Thoracic aorta (tissue), 2 donors: ENCODE results near the gene L1CAM. TPM values are rescaled to one million over a fixed set of nuclear protein-coding genes. Genes with fewer than 3 reads are reported as not detected.
"Not testable (repeated sequence)": the region's sequence is repeated elsewhere in the genome, so short reads cannot be mapped to it uniquely, and the experiment has no call there.

Experiments
- ATAC-seq: fragments of 150-250 bp; one replicate; pipeline ENCODE4 v1.8.0; 2017; ENCODE audit warnings: low read depth; ENCODE audit not compliant: insufficient number of reproducible peaks, low FRiP score
- DNase-seq: peaks from one replicate; pipeline ENCODE4 v3.0.0-alpha.2; 2020; ENCODE audit warnings: low spot score
- H3K27ac ChIP-seq, 2 donors: fragments of 200-600 bp; sonication (generic); 1 replicate in 1 of 2; 2 replicates in 1 of 2; pipeline ENCODE4 v1.5.1; 2016; ENCODE audit warnings: mild to moderate bottlenecking in 2 of 2, moderate library complexity in 2 of 2
- H3K27me3 ChIP-seq: fragments of 200-600 bp; sonication (generic); replicated peaks from 2 replicates; pipeline ENCODE4 v1.6.0; 2016; ENCODE audit warnings: mild to moderate bottlenecking; ENCODE audit not compliant: insufficient read depth
- H3K36me3 ChIP-seq: fragments of 200-600 bp; sonication (generic); one replicate; pipeline ENCODE4 v1.5.1; 2016
- H3K4me1 ChIP-seq, 2 donors: fragments of 200-600 bp; sonication (generic); 1 replicate in 1 of 2; 2 replicates in 1 of 2; pipeline versions ENCODE4 v1.5.1 to v1.6.0; 2016; ENCODE audit warnings: low read depth in 2 of 2, mild to moderate bottlenecking in 1 of 2; ENCODE audit not compliant: control insufficient read depth in 1 of 2
- H3K4me3 ChIP-seq: fragments of 200-600 bp; sonication (generic); 2 replicates; pipeline ENCODE4 v1.5.1; 2016; ENCODE audit warnings: mild to moderate bottlenecking
- H3K9me3 ChIP-seq: fragments of 200-600 bp; sonication (generic); 2 replicates; pipeline ENCODE4 v1.5.1; 2016
- total RNA-seq, 2 donors: library from RNA; depleted of rRNA; stranded (reverse); fragments of >200 nt; gene quantifications; one replicate each; pipeline versions ENCODE4 v1.1.0 to v1.2.3, GENCODE V29; 2016
- TF ChIP-seq, protein P1 (sequence below): fragments of 200-600 bp; sonication (generic); IDR thresholded peaks from one replicate; pipeline ENCODE4 v1.5.1; 2019; ENCODE audit warnings: antibody characterized with exemption

Gene L1CAM
- total RNA-seq, 2 donors from 2014 or later: 1.1 to 18.3 TPM

DNA sequence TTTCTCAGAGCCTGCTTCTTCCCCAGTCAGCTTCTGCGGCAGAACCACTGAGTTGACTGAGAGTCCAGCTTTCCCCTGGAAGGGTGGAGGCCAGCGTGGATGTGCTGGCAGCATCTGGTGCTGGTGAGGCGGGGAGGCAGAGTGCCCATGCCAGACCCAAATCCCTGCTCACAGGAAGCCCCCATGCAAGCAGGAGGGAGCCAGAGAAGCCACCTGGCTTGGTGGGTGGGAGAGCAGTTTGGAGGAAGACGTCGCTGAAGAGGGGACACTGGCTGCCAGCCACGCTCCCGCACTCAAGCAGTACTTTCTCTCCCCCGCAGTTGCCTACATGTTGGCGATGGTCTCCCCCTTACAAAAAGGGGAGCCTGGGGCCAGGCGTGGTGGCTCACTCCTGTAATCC lies 61.6 kb downstream of the L1CAM start:
- Histone ChIP-seq H3K27me3 (no peaks in the 10 kb centered on the region), H3K27ac (no peak overlapping the region), H3K36me3 (no peaks in the 10 kb centered on the region), H3K4me1 (peaks cover 0 to 3% of the 10 kb centered on the region in 2 donors), H3K4me3 (no peak overlapping the region), H3K9me3 (no peaks in the 10 kb centered on the region)
- ATAC-seq (no peak), DNase-seq (no peak)
- TF ChIP-seq, protein P1, sequence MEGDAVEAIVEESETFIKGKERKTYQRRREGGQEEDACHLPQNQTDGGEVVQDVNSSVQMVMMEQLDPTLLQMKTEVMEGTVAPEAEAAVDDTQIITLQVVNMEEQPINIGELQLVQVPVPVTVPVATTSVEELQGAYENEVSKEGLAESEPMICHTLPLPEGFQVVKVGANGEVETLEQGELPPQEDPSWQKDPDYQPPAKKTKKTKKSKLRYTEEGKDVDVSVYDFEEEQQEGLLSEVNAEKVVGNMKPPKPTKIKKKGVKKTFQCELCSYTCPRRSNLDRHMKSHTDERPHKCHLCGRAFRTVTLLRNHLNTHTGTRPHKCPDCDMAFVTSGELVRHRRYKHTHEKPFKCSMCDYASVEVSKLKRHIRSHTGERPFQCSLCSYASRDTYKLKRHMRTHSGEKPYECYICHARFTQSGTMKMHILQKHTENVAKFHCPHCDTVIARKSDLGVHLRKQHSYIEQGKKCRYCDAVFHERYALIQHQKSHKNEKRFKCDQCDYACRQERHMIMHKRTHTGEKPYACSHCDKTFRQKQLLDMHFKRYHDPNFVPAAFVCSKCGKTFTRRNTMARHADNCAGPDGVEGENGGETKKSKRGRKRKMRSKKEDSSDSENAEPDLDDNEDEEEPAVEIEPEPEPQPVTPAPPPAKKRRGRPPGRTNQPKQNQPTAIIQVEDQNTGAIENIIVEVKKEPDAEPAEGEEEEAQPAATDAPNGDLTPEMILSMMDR: no peak

DNA sequence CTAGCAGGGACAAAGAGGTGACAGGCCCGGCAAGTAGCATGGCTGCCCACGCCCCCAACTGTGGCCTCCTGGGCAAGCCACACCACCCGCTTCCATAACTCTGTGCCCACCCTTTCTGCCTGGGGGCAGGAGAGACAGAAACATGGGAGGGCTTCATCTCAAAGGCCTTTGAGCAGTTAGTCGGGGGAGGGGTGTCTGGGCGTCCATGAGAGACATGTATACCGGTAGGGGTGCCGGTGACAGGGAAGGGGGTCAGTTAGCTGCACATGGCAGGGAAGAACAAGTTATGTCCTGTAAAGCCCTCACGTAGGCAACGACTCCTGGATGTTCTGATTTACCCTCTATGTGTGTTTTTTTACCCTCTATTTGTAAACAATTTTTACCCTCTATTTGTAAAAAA lies 64.9 kb downstream of the L1CAM start:
- Histone ChIP-seq H3K4me3 (no peak overlapping the region), H3K36me3 (no peaks in the 10 kb centered on the region), H3K9me3 (no peaks in the 10 kb centered on the region), H3K4me1 (peaks cover 0 to 3% of the 10 kb centered on the region in 2 donors), H3K27ac (no peak overlapping the region), H3K27me3 (no peaks in the 10 kb centered on the region)
- TF ChIP-seq, protein P1: no peak
- ATAC-seq (no peak), DNase-seq (no peak)

DNA sequence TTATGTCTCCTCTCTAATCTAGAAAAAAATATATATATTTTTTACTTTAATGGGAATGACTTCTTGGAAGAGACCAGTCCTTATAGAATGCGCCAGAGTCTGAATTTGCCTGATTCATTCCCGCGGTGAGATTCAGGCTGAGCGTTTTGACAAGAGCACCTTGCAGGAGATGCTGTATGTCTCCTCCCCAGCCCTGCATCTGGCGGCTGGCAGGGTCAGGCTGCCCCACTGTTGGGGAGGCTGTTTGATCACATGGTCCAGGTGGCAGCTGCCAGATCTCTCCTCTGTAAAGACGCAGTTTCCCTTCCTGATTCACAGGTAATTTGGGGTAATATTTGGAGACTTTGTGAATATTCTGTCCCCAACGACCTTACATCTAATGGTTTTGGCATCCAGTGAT lies 65.4 kb downstream of the L1CAM start:
- H3K9me3 ChIP-seq: no peaks in the 10 kb centered on the region
- H3K4me3 ChIP-seq: no peak overlapping the region
- ATAC-seq (no peak), DNase-seq (no peak)
- H3K27me3 ChIP-seq: no peaks in the 10 kb centered on the region
- TF ChIP-seq, protein P1: no peak
- peaks cover 0 to 3% of the 10 kb centered on the region in 2 donors for H3K4me1 ChIP-seq
- no peaks in the 10 kb centered on the region for H3K36me3 ChIP-seq
- H3K27ac ChIP-seq: no peak overlapping the region

DNA sequence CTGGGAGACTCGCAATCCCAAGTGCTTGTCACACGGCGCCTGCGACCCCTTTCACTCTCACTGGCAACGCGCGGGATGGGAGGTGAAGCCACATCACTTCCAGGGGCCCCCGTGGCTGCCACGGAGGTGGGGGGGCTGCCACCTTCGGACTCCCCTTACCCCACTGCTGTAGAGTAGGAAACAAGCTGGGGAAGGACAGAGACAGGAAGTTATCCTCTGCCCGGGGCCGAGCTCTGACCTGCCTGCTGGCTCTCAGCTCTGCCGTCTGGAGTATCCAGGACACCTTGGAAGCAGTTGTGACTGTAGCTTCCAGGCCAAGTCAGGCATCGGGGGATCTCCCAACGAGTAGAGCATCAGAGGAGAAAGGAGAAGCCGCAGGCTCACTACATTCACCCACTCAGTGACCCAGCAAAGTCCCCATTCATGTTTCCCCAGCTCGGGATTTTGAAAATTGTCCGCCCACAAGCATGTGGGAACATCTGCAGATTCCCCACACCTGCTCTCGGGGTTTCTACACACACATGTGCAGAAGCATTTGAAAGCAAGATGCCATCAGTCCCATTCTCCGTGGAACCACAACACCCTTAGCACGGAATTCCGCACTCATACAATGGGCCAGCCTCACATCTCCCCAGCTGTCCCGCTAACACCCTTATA lies 66.5 kb downstream of the L1CAM start:
- peak overlapping the region; percentile 65 for H3K4me3 ChIP-seq
- no peaks in the 10 kb centered on the region for H3K36me3 ChIP-seq
- peaks cover 0 to 3% of the 10 kb centered on the region in 2 donors for H3K4me1 ChIP-seq
- DNase-seq (no peak), ATAC-seq (no peak)
- no peaks in the 10 kb centered on the region for H3K27me3 ChIP-seq
- no peak overlapping the region for H3K27ac ChIP-seq
- TF ChIP-seq, protein P1: no peak
- H3K9me3 ChIP-seq: no peaks in the 10 kb centered on the region

DNA sequence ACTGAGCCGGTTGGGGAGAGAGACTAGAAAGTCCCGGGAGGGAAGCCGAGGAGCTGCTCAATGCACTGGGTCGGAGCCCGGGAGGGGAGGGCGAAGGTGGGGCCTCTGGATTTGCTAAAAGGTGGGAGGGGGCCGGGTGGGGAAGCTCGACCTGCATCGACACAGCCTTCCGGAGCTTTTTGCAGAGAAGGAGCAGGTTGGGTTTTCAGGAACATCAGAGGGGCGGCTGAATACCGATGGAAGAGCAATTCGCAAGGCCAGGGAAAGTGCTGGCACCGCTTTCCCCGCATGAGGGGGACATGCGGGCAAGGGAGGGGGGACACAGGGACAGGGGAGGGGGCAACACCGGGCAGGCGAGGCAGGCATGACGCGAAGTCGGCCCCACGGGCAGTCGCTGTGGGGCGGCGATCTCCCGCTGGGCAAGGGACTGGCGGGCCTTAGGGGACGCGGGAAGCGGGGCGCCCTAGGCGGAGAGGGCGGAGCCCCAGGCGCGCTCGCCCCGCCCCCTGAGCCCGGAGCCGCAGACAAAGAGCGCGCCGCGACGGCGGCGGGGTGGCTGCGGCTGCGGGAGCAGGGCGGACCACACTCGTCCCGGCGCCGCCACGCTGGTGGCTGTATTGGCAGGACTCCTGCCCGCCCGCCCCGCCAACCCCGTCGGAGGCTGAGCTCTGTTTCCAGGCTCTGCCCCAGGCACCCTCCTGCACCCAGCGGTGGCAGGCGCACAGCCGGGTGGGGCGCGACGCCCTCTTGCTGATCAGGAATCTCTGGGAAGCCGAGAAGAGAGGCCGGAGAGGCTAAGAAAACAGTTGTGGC lies 67.2 kb downstream of the L1CAM start:
- ATAC-seq: no peak
- Histone ChIP-seq H3K27me3 (no peaks in the 10 kb centered on the region), H3K4me3 (peak overlapping the region; percentile 65), H3K9me3 (no peaks in the 10 kb centered on the region), H3K4me1 (peaks cover 0 to 3% of the 10 kb centered on the region in 2 donors), H3K36me3 (no peaks in the 10 kb centered on the region), H3K27ac (no peak overlapping the region)
- DNase-seq: no peak
- TF ChIP-seq, protein P1: no peak

DNA sequence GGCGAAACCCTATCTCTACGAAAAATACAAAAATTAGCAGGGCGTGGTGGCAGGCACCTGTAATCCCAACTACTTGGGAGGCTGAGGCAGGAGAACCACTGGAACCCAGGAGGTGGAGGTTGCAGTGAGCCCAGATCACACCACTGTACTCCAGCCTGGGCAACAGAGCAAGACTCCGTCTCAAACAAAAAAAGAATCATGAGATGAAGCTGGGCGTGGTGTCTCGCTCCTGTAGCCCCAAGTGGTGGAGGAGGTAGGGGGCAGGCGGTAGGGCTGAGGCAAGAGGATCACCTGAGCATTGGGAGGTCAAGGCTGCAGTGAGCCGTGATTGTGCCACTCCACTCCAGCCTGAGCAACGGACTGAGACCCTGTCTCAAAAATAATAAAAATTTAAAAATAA lies 67.9 kb downstream of the L1CAM start:
- not testable (repeated sequence) for H3K4me1 ChIP-seq, ATAC-seq

More for the DNA sequence above, 67.9 kb downstream of the L1CAM start:
- H3K4me3 ChIP-seq, H3K27me3 ChIP-seq, H3K9me3 ChIP-seq, H3K36me3 ChIP-seq, DNase-seq, H3K27ac ChIP-seq: not testable (repeated sequence)
